Panc1 (cell line): ENCODE results near the gene EIF4E3. TPM values are rescaled to one million over a fixed set of nuclear protein-coding genes. Genes with fewer than 3 reads are reported as not detected.

Experiments
- ATAC-seq: fragments of 200-7000 bp; cut with Tn5 transposase; 2 replicates; pipeline ENCODE4 v1.9.1; 2020; ENCODE audit warnings: mild to moderate bottlenecking, moderate library complexity
- BruUV-seq: library from RNA; stranded (reverse); fragments of 400-500 nt; replicated peaks from 2 replicates; lab custom pipeline; 2021; lab: Mats Ljungman, UMichigan
- CTCF ChIA-PET: fragments of 300-600 bp; sonication (Branson Sonifier 250); formaldehyde crosslinking; loops from one replicate; lab custom pipeline; 2022; ENCODE audit warnings: antibody characterized with exemption; lab: Charles Lee
- POLR2A ChIA-PET: fragments of 300-600 bp; sonication (Branson Sonifier 250); formaldehyde crosslinking; loops from one replicate; lab custom pipeline; 2022; ENCODE audit warnings: antibody characterized with exemption; lab: Charles Lee
- DNase-seq: peaks from one replicate; pipeline ENCODE4 v3.0.0-alpha.2; 2010; ENCODE audit warnings: low read depth, low spot score
- H3K27ac ChIP-seq: 2 replicates; pipeline ENCODE4 v1.5.1; 2011; ENCODE audit warnings: mild to moderate bottlenecking, low read length, inconsistent platforms
- H3K27me3 ChIP-seq: fragments of 200-500 bp; sonication (Bioruptor generic); 2 replicates; pipeline ENCODE4 v1.6.0; 2014; ENCODE audit warnings: low read length, inconsistent platforms; ENCODE audit not compliant: control insufficient read depth, insufficient read depth
- H3K36me3 ChIP-seq: fragments of 200-500 bp; sonication (Bioruptor generic); 2 replicates; pipeline ENCODE4 v1.5.1; 2014; ENCODE audit warnings: inconsistent platforms, mild to moderate bottlenecking, low read length, moderate library complexity; ENCODE audit not compliant: control insufficient read depth, insufficient read depth
- H3K4me1 ChIP-seq: 2 replicates; pipeline ENCODE4 v1.5.1; 2011; ENCODE audit warnings: inconsistent platforms, mild to moderate bottlenecking, low read length, moderate library complexity; ENCODE audit not compliant: control insufficient read depth, insufficient read depth
- H3K4me3 ChIP-seq, 2 experiments: 2 replicates each; pipeline ENCODE4 v1.5.1; 2011 to 2012; ENCODE audit warnings: low read depth in 2 of 2, low read length in 2 of 2, mild to moderate bottlenecking in 2 of 2, inconsistent platforms in 1 of 2, moderate library complexity in 1 of 2
- H3K9me3 ChIP-seq: fragments of 200-500 bp; sonication (Bioruptor generic); 2 replicates; pipeline ENCODE4 v1.5.1; 2014; ENCODE audit warnings: low read depth, mild to moderate bottlenecking, inconsistent platforms, low read length, moderate library complexity; ENCODE audit not compliant: control insufficient read depth, insufficient read depth
- POLR2AphosphoS5 ChIP-seq: IDR thresholded peaks from 2 replicates; pipeline ENCODE4 v1.6.1; 2012; ENCODE audit warnings: mild to moderate bottlenecking, low read depth, low read length, moderate library complexity
- SIN3A ChIP-seq: IDR thresholded peaks from 2 replicates; pipeline ENCODE4 v1.6.1; 2012; ENCODE audit warnings: low read depth, mild to moderate bottlenecking, low read length, moderate library complexity, borderline replicate concordance; ENCODE audit not compliant: insufficient read depth
- TCF7L2 ChIP-seq: IDR thresholded peaks from 2 replicates; pipeline ENCODE4 v1.6.1; 2011; ENCODE audit warnings: mild to moderate bottlenecking, low read depth, low read length, inconsistent platforms
- in situ Hi-C: cut with HindIII; loops from 2 replicates; pipeline ENCODE4 v1.10.0; 2016; ENCODE audit warnings: low sequenced_read_pairs, low pct_unique_long_range_greater_than_20kb
- intact Hi-C: fragments of 100-400 bp; cut with micrococcal nuclease; formaldehyde crosslinking; loops from one replicate; pipeline ENCODE4 v1.10.0; 2022; ENCODE audit not compliant: unreplicated experiment
- total RNA-seq: library from RNA; stranded (reverse); gene quantifications from one replicate; pipeline ENCODE4 v1.2.1, GENCODE V29; 2021; ENCODE audit not compliant: unreplicated experiment
- TF ChIP-seq, protein P1 (sequence below), 2 experiments: IDR thresholded peaks; 2 replicates each; pipeline ENCODE4 v1.6.1; 2011 to 2012; ENCODE audit warnings: low read depth in 2 of 2, control low read depth in 1 of 2, low read length in 1 of 2, mild to moderate bottlenecking in 1 of 2, moderate library complexity in 1 of 2; ENCODE audit not compliant: insufficient read depth in 1 of 2
- TF ChIP-seq, protein P2 (sequence below): fragments of 450-650 bp; IDR thresholded peaks from 2 replicates; pipeline ENCODE4 v1.5.1; 2017; ENCODE audit warnings: mild to moderate bottlenecking

EIF4E3 gene
- total RNA-seq, 1 experiment from 2014 or later: 0.39 TPM

- TF ChIP-seq TCF7L2 (no peak), POLR2AphosphoS5 (no peak)
- TF ChIP-seq, protein P1, sequence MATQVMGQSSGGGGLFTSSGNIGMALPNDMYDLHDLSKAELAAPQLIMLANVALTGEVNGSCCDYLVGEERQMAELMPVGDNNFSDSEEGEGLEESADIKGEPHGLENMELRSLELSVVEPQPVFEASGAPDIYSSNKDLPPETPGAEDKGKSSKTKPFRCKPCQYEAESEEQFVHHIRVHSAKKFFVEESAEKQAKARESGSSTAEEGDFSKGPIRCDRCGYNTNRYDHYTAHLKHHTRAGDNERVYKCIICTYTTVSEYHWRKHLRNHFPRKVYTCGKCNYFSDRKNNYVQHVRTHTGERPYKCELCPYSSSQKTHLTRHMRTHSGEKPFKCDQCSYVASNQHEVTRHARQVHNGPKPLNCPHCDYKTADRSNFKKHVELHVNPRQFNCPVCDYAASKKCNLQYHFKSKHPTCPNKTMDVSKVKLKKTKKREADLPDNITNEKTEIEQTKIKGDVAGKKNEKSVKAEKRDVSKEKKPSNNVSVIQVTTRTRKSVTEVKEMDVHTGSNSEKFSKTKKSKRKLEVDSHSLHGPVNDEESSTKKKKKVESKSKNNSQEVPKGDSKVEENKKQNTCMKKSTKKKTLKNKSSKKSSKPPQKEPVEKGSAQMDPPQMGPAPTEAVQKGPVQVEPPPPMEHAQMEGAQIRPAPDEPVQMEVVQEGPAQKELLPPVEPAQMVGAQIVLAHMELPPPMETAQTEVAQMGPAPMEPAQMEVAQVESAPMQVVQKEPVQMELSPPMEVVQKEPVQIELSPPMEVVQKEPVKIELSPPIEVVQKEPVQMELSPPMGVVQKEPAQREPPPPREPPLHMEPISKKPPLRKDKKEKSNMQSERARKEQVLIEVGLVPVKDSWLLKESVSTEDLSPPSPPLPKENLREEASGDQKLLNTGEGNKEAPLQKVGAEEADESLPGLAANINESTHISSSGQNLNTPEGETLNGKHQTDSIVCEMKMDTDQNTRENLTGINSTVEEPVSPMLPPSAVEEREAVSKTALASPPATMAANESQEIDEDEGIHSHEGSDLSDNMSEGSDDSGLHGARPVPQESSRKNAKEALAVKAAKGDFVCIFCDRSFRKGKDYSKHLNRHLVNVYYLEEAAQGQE (IDR thresholded peaks at IDR 0.05; ENCODE audit: insufficient read depth in 1 of 2, low read depth in 2 of 2, low read length in 1 of 2): no peak
- TF ChIP-seq, protein P2, sequence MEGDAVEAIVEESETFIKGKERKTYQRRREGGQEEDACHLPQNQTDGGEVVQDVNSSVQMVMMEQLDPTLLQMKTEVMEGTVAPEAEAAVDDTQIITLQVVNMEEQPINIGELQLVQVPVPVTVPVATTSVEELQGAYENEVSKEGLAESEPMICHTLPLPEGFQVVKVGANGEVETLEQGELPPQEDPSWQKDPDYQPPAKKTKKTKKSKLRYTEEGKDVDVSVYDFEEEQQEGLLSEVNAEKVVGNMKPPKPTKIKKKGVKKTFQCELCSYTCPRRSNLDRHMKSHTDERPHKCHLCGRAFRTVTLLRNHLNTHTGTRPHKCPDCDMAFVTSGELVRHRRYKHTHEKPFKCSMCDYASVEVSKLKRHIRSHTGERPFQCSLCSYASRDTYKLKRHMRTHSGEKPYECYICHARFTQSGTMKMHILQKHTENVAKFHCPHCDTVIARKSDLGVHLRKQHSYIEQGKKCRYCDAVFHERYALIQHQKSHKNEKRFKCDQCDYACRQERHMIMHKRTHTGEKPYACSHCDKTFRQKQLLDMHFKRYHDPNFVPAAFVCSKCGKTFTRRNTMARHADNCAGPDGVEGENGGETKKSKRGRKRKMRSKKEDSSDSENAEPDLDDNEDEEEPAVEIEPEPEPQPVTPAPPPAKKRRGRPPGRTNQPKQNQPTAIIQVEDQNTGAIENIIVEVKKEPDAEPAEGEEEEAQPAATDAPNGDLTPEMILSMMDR: no peak
- DNase-seq (no peak), ATAC-seq (no peak)
- Histone ChIP-seq H3K9me3 (no peaks in the 10 kb centered on the region), H3K27me3 (no peaks in the 10 kb centered on the region), H3K4me1 (no peaks in the 10 kb centered on the region), H3K27ac (no peak overlapping the region), H3K36me3 (no peaks in the 10 kb centered on the region), H3K4me3 (no peak overlapping the region)
- in situ Hi-C loops: no loop called here
- ChIA-PET CTCF (no interaction called here), POLR2A (no interaction called here)
- intact Hi-C loops: no loop called here
- no TSS peak for BruUV-seq
Observed at GRCh38 chr3:71693641-71694040, 31.6 kb downstream of the EIF4E3 start.

DNA sequence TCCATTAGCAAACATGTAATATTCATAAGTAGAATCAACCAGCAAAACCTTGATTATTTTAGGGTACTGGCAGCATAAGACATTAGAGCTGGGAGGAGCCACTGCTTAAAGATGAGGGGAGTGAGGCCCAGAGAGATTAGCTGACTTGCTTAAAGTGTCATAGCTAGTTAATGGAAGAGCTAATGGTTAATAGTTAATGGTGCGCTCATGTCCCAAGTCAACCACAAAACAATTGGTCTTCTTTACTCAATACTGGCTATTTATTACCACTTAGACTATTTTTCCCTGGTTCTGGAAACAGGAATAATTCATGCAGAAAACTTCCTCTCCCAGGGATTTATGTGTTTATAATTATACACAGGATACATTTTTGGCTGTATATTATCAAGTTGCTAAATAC lies 33.1 kb downstream of the EIF4E3 start:
- Histone ChIP-seq H3K27me3 (no peaks in the 10 kb centered on the region), H3K4me1 (no peaks in the 10 kb centered on the region), H3K27ac (no peak overlapping the region), H3K4me3 (no peak overlapping the region), H3K36me3 (no peaks in the 10 kb centered on the region), H3K9me3 (no peaks in the 10 kb centered on the region)
- BruUV-seq: no TSS peak
- ChIA-PET CTCF (no interaction called here), POLR2A (no interaction called here)
- no peak for DNase-seq
- intact Hi-C loops: no loop called here
- no peak for ATAC-seq
- no peak for TF ChIP-seq SIN3A
- no peak for TF ChIP-seq POLR2AphosphoS5
- TF ChIP-seq, protein P2: no peak
- TF ChIP-seq TCF7L2: no peak
- TF ChIP-seq, protein P1 (IDR thresholded peaks at IDR 0.05; ENCODE audit: insufficient read depth in 1 of 2, low read depth in 2 of 2, low read length in 1 of 2): no peak
- in situ Hi-C loops: no loop called here
